GM21737 (cell line): ENCODE measurements around the gene ETV4.

Experiments
- ATAC-seq: cut with Tn5 transposase; IDR thresholded peaks from one replicate; pipeline ENCODE4 v1.9.1; 2021; ENCODE audit warnings: mild to moderate bottlenecking, moderate library complexity; ENCODE audit not compliant: unreplicated experiment

The ETV4 gene

DNA sequence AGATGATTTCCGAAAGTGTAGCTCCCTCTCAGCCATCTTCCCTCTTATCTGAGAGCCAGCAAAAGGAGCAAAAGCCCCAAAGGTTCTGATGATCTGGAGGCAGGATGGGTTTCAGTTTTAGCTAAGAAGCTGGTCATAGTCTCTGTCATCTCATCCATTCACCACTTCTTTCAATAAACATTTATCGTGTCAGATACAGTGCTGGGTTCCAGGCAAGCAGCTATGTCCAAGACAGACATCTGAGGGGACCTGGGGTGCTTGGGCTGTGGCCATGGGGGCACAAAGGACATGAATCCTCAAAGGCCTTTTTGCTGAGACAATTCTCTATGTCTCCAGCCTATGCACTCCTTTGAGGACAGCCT is 1.0 kb upstream of the ETV4 start:
- no peak for ATAC-seq

DNA sequence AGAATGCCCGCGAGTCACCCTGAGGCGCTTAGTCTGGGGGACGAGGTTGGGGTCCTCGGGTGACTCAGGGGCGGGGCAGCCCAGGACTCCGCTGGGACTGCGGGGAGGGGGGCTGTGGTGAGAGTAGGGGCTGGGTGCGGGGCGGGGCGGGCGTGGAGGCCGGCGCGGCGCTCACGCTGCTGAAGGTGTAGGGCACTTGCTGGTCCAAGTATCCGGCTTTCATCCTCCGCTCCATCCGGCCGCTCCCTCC is 832 bp downstream of the ETV4 start:
- no peak for ATAC-seq

DNA sequence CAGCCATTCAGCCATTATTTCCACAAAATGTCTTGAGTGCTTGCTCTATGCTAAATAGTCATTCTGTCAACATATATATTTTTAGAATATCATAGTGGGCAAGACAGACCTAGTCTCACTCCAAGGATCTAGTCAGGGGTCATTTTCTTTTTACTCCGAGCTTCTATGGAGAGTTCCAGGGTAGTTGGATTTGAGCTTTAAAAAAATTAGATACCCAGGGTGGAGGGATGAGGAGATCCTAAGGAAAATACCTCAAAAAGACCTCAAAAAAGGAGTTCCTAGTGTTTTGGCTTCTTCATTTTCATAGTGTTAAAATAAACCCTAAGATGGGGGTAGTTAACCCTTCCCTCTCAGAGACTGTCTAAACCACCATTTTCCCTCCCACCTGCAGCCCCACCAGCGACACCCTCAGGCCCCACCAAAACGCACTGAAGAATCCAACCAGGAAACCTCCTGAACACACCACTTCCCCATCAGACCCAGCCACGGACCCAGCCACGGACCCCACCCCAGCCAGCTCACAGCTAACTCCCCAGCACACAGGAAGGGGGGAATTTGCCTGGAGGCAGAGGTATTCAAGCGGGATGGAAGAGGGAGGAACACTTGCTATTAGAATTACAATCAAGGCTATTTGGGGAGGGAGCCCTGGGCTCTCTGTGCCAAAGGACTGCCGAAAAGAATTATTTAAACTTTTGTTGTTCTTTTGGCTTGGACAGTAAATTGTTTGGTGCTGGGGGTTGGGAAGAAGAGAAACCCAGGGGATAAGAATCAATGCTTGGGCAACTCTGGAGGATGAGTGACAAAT is 2.2 kb downstream of the ETV4 start:
- no peak for ATAC-seq

DNA sequence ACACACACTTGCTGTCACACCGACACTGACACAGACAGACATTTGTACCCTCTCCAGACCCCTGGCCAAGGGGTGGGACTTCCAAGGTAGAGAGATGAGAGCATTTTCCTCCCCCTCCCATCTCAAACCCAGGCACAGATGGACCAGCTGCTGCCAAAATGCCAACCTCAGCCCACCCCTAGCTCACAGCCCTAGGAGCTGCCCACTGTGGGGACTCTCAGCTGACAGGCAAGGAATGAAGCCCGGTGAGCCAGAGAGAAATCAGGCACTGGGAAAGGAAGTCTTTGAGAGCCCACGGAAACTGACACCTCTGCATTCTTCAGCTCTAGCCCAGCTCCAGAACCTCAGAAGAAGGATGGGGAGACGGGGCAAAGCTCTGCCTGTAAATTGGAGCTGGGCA is 2.8 kb downstream of the ETV4 start:
- ATAC-seq = no peak

DNA sequence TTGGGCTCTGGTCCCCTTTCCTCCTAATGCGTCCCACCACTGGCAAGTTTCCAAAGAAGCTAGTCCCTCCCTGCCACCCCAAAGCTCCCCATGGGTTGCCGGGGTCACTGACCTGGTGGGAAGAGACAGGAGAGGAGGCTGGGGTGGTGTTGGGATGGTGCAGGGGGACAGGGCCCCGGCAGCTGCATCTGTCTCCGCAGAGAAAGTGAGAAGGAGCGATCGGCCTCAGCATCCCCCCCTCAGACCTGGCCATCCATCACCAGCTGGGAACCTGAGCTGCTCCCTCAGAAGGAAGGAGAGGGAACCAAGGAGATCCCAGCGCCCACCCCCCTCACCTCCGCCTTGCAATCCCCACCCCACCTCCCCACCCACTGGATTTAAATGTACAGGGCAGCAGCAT is 3.3 kb downstream of the ETV4 start:
- ATAC-seq = no peak

DNA sequence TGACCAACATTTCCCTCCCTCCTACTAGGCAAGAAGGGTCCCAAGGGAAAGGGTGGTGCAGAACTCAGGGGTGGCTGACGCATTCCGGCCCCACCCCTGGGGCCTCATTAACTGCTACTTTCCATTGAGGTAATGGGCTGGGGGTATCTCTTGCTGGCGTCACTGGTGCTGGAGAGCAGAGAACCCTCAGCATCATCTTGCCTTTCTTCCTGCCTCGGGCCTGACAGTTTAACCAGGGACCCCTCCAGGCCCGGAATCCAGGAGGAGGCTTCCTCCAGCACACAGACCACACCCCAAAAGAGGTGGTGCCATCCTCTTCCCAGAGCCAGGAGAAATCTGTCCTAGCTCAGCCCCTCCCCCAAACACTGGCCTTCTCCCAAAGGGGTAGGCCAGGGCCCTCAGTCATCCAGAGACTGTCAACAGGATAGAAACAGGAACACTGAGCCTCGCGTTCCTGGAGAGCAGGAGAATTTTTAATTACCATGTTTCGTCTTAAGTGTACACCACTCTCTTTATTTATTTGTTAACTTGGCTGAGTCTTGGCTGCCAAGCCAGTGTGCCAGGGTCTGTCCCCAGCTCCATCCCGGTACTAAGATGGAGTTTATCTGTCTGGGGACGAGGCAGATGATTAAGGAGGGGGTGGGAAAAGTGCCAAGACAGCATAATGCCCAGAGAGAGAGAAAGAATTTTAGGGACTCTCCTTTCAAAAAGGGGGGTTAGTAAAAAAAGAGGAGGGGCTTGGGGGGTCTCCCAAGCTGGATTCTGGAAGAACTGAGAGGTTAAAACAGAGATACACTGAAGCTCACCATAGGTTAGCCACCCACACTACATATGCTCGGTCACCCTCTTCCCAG is 5.1 kb downstream of the ETV4 start:
- no peak for ATAC-seq

DNA sequence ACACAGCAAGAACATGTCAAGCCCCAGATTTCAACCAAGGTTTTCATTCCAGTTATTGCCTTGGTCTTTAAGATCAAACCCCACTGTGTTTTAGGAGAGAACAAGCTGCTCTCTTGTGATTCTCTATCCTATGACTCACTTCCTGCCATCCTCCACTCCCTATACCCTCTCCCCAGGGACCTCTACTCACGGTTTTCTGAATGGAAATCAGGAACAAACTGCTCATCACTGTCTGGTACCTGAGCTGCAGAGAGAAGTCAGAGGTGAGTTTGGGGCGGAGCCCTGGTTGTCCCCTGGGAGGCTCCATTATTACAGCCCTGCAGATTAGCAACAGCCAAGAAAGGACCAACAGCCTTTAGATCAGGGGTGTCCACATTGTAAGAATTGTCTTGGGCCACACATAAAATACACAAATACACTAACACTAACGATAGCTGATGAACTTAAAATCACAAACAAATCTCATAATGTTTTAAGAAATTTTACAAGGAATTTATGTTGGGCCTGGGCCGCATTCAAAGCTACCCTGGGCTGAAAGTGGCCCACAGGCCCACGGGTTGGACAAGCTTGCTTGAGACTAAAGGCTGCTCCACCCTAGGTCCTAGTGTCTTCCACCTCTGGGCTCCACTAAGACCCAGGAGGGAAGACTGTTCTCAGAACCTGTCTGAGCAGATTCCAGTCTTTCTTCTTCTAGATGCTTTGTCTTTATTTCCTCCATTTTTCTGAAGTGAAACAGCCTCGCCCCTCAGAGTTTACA is 9.7 kb downstream of the ETV4 start:
- no peak for ATAC-seq

DNA sequence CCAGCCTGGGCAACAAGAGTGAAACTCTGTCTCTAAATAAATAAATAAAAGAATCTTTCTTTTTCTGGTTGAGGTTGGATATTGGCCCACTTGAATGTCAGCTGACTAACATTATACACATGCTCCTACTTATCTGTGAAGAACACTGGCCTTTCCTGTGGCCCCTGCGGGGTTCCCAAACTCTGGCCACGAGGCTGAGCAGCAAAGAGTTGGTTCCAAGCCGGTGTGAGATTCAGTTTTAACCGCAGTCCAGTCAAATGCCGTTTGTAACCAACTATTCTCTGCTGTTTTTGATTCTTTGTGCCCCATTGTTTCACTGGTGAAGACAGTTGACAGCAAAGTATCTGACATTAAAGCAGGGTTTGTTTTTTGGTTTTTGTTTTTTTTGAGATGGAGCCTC is 11.2 kb downstream of the ETV4 start:
- no peak for ATAC-seq

DNA sequence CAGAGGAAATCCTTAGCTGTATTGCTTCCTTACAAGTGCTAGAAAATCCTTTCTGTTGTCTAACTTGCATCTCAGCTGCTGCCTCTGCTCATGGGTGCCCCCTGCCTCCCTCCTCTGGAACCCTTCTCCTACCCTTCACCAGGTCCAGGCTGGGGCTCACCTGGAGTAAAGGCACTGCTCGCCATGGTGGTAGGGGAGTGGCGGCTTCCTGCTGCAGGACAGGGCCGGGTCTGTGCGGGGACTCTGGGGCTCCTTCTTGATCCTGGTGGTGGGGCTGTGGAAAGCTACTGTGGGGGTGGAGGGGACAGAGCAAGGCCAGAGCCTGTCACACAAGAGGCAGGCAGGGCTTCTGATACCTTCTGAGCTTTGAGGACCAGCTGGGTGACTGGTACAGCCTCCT is 12.4 kb downstream of the ETV4 start:
- no peak for ATAC-seq

DNA sequence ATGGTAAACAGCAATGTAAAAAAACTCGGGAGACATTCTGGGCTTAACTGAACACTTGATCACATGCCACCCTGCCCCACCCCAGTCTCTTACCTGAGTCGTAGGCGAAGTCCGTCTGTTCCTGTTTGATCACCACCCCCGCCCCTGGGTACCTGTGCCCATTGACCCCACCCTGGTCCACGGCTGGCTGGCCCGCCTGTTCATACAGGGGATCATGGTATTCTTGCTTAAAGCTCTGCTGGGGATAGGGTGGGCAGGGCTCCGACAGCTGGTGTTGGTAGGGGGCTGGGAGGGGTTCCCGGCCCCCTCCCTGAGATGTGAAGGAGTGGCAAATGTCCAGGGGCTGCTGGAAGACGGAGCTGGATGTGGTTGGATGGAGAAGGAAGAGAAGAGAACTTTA is 13.6 kb downstream of the ETV4 start:
- ATAC-seq = no peak

DNA sequence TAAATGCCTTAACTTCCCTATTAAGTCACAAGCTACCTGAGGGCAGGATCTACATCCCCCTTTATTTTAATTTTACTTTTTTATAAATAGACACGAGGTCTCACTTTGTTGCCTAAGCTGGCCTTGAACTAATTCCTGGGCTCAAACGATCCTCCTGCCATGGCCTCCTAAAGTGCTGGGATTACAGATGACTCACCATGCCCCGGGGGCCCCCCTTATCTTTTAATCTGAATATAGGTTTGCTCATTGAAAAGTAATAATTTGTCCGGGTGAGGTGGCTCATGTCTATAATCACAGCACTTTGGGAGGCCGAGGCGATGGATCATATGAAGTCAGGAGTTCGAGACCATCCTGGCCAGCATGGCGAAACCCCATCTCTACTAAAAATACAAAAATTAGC is 14.2 kb downstream of the ETV4 start:
- ATAC-seq = no peak

DNA sequence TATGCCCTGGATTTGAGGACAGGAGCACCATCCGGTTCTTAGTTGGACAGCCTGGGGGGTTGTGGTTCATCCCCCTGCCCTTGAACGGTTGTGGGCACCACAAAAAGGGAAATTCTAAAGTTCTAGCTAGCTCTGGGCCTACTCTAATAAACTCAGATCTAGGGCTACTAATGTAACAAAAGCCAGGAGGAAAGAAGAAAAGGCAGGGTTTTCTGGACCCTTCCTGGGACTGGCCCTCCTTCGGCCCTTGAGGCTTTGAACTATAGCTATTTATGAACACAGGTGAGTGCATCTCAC is 15.1 kb downstream of the ETV4 start:
- no peak for ATAC-seq

DNA sequence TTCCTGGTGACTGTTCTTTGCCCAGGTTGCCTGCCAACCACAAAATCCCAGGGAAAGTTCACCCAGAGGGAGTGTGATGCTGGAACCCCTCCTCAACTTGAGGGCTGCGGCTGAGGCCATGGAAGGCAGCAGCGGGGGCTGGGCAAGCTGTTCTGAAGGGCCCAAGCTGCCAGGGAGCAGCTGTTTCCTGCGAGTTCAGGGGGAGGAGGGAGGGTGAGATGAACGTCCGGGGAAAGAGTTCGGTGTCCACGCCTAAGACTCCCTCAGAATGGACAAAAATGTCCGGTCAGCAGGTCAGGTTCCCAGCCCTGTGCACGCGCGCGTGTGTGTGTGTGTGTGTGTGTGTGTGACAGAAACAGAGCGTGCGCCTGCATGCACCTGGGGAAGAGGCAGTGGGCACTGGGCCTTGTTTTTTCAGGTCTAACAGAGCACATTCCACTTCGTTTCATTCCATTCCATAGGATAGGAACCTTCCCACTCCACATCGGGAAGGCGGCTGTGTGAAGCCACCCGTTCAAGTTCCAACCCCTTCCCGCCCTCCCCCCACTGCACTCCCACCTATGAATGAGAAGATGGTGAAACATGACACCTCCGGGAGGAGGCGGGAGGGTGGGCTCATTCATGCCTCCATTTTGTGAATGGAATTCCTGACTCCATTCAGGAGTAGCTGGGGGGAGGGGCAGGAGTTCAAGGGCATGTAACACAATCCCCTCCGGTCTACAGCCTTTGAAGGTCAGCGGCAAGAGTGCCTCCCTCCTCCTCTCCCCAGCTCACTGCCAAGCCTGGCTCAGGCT is 15.7 kb downstream of the ETV4 start:
- no peak for ATAC-seq

DNA sequence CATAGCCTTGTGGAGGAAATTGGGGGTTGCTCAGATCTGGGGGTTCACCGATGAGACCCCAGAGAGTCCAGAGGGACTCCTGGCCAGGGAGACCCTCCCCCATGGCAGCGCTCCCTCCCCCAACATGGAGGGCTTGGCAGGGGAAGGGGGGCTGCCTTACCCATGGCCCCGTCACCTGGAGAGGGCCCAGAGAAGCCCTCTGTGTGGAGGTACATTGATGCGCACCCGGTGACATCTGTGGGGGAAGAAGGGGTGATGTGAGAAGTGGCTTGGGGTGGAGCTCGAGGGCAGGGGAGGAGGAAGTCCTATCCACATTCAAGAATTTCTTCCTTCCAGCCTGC is 16.2 kb downstream of the ETV4 start:
- ATAC-seq = no peak

DNA sequence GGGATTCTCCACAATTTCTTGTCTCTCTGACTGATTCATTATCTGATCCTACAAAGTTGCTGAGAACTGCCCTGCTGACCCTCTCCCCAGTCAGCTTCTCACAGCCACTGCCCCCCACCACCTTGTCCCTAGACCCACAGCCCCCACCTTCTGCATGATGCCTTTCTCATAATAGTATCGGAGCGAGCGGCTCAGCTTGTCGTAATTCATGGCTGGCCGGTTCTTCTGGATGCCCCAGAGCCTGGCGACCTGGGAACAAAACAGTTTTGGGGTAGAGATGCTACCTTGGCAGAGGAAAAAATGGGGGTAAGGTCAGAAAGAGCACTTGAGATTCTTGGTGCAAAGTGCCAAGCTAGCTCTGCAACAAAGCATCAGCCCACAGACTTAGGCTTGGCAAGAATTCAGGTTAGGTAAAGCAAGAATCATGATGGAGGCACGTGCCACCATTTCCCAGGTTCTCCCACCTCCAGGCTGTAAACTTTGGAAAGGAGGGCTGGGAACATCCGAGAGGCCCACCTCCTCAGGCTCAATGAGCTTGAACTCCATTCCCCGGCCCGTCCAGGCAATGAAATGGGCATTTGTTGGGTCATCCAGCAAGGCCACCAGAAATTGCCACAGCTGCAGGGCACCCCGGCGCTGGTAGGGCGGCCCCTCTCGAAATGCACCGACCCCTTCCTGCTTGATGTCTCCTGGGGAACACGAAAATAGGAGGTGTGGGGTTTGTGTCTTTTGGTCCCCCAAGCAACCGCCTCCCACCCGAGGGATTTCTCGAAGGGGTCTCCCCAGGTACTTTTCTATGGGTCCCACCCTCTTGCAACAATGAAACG is 16.9 kb downstream of the ETV4 start:
- no peak for ATAC-seq

DNA sequence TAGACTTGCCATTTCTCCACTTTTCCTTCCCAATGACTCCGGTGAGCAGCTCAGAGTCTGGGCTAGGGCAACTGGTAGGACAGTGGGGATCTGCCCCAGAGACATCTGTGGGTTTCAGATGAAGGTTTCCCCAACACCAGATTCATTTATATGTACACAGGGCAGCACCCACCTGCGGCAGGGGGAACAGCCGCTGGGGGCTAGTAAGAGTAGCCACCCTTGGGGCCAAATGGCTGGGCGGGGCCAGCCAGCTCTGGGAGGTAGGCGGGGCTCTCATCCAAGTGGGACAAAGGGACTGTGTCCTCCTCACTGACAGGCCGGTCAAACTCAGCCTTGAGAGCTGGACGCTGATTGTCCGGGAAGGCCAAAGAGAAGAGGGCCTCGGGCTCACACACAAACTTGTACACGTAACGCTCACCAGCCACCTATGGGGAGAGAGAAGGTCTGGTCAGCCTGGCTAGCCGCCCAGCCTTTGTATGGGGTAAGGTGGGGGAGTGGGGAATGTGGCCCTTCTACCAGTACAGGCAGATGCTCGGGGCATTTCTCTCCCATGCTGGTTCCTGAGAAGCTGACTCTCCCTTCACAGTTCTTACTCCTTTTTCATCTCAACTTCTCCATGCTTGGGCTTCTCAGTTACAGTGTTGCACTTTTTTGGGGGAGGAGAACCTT is 17.7 kb downstream of the ETV4 start:
- ATAC-seq = no peak

DNA sequence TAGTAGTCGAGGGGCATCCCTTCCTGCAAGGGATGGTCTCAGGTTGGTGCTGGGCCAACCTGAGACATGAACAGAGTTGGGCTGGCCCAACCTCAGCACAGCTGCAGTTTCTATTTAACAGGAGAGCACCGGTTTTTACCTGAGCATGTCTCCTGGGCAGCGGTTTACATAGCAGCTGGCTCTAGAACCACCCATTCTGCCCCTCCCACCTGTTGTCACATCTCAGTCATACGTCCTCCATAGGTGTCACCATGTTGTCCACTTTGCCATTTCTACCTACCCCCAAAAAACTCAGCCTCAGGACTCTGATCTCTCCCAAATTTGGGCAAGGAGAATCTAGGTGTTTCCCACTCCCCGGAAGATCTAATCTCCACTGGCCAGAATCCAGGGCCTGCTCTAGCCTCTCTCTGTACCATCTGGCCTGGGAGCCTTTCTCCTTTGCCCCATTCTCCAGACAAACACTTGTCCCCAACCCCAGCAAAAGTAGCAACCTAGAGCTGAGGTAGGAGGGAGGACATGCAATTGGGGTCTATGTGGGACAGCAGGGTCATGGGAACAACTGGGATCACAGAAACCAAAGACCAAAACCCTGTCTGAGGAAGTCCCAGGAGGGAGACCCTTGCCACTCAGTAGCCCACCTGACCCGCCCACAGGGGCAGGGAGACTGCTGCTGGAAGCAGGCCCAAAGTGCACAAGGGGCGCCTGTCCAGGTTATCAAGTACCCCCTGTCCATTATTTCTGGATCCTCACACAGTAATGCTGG is 19.1 kb downstream of the ETV4 start:
- no peak for ATAC-seq

DNA sequence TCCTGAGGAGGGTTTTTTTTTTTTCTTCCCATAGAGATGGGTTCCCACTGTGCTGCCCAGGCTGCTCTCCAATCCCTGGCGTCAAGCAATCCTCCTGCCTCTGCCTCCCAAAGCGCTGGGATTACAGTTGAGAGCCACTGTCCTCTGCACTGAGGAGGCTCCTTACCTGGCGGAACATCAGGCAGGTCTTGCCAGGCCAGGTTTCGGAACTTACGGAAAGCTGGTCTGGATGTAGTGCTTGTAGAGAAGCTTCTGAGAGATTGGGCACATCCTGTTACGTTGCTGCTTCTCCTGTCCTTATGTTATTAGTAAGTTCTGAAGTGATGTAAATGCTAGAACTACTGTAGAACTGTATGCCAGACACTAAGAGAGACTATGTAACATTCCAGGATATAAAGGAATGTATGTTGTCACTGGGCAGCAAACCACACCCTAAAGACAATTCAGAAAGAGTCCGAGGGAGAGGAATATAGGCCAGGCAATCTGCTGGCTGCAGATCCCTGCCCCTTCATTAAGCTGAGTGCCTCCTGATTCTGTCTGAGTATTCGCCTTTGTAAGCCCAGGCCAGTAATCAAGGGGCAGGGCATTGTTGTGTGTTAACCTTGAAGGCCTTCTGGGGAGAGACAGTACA is 21.1 kb downstream of the ETV4 start:
- no peak for ATAC-seq

DNA sequence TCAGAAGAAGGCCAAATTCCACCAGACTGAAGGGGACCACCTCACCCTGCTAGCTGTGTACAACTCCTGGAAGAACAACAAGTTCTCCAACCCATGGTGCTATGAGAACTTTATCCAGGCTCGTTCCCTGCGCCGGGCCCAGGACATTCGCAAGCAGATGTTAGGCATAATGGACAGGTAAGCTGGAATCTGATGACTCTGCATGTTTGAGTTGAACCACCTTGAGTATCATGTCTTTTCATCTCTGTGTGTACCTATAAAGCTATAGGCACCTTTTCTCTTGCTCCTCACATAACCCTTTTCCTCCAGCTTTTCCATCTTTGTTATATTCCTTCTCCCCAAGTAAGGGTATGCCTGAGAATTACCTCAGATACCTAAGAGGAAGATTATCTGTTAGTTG is 24.8 kb downstream of the ETV4 start:
- no peak for ATAC-seq
